ENCODE measurements around the gene APBB2.

DNA sequence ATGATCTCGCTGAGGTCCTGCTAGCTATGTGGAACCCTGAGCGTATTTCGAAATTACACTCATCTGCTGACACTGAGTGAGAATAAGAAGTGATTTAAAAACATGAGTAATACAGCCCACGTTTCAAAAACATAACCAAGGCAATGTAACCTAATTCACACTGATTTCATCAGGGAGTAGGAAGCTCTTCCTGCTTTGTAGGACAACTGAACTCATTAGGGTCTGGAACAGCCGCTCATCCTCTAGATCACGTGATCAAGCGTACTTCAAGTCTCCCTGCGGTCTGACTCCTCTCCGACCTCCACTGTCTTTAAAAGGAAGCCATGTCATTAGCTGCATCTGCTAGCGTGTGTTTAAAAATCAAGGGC lies 326.6 kb downstream of the APBB2 start:
- TF ChIP-seq, protein P1, sequence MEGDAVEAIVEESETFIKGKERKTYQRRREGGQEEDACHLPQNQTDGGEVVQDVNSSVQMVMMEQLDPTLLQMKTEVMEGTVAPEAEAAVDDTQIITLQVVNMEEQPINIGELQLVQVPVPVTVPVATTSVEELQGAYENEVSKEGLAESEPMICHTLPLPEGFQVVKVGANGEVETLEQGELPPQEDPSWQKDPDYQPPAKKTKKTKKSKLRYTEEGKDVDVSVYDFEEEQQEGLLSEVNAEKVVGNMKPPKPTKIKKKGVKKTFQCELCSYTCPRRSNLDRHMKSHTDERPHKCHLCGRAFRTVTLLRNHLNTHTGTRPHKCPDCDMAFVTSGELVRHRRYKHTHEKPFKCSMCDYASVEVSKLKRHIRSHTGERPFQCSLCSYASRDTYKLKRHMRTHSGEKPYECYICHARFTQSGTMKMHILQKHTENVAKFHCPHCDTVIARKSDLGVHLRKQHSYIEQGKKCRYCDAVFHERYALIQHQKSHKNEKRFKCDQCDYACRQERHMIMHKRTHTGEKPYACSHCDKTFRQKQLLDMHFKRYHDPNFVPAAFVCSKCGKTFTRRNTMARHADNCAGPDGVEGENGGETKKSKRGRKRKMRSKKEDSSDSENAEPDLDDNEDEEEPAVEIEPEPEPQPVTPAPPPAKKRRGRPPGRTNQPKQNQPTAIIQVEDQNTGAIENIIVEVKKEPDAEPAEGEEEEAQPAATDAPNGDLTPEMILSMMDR (IDR thresholded peaks at IDR 0.05; ENCODE audit: low read length): no peak
- TF ChIP-seq EZH2 (IDR thresholded peaks at IDR 0.05; ENCODE audit: borderline replicate concordance, low read length): no peak

Measured in OCI-LY1 (cell line).